GM20000 (cell line): ENCODE measurements around the gene NALF2.
A peak's percentile ranks its signal among the peaks of the same experiment; 100 is the strongest.

ENCODE experiments used
- DNase-seq: peaks from one replicate; pipeline ENCODE4 v3.0.0; 2012; ENCODE audit warnings: low spot score
- CTCF ChIP-seq: IDR thresholded peaks from 2 replicates; pipeline ENCODE4 v1.5.1; 2012; ENCODE audit warnings: mild to moderate bottlenecking, control low read depth; ENCODE audit errors: extremely low read depth, missing control alignments

The NALF2 gene

DNA sequence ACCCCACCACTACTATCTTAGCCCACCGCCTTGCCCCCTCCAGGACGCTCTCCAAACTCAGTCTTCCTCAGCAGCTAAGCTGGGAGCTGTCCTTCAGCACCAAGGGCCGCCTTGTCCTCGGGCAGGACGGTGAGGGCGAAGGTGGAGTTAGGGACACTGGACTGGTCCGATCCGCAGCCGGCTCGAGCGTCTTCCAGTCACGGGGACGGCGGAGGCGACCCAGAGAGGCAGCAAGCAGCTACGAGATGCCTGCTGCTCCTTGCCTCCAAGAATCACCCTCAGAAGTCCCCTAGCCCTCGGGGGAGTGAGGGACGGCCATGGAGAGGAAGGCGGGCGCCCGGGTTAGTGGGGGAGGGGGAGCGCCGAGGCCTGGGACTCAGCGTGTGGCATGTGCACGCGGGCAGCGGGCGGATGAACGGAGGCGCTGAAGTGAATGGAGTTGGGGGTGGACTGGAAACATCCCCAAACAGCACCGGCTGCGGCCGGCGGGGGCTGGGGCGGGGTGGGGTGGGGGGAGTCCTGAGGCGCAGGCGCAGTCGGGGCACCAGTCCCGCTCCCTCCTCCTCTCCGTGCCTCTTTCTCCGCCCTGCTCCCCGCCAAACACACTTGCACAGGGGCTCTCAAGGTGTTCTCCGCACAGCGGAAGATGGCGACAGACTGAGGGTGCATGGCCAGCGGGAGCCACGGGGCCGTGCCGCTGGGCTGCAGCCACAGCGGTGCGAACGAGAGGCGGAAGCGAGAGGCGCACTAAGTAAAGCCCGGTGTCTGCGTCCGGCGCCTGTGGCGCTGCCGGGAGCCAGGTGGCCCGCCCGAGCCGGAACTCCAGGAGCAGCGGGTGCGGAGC is at the start of gene NALF2:
NALF2 (plus strand) TSS at position 545 of the 844 bp plus-strand sequence. CDS start 957 bp downstream, outside the sequence.
- DNase-seq: peak; percentile 31
- TF ChIP-seq CTCF: no peak

- no peak for DNase-seq
- TF ChIP-seq CTCF: no peak
Observed at GRCh38 chrX:69457756-69458155, 46.4 kb upstream of the NALF2 start.

GRCh38 chrX:69466546-69466945 is 37.6 kb upstream of the NALF2 start:
- DNase-seq: no peak
- no peak for TF ChIP-seq CTCF

DNA sequence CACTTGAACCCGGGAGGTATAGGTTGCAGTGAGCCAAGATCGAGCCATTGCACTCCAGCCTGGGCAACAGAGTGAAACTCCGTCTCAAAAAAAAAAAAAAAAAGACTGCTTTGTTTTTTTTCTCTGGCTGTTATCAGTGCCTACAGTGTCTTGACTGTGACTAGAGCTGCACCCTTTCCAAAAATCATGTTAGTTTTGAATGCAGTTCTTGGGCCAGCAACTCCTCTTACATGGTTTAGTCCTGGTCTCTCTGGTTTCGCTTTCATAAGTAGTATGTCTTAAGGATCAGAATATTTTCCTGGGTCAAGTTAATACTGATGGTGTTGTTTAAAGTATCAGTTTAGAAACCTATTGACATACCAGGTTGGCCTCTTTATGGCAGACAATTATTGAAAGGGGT is 34.2 kb upstream of the NALF2 start:
- TF ChIP-seq CTCF: no peak
- DNase-seq: no peak

GRCh38 chrX:69489625-69490024 is 14.5 kb upstream of the NALF2 start:
- DNase-seq: no peak
- no peak for TF ChIP-seq CTCF

GRCh38 chrX:69493193-69493592 is 10.9 kb upstream of the NALF2 start:
- peak; percentile 12 for TF ChIP-seq CTCF
- no peak for DNase-seq

DNA sequence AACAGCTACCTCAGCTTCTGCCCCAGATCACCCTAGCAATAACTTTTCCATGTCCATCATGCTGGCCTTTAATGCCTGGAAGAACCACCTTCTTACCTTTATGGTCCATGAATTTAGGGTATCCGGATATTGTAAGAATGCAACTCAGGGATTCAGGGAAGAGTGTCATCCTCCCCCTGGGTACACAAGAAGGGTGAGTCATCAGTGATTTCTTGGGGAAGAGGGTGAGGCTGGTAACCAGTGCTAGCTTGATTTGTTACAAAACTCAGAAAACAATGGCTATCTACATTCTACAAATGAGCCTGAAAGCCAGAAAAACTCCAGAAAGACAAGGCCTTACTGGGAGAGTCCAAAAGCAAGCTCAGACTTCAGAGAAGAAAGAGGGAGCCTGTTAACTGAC is 10.4 kb upstream of the NALF2 start:
- DNase-seq: no peak
- no peak for TF ChIP-seq CTCF
